Brain microvascular endothelial cell (primary cell): ENCODE data around the gene FOXR1.

Source experiments
- DNase-seq: peaks from one replicate; pipeline ENCODE4 v3.0.0-alpha.2; 2020
- H3K27ac ChIP-seq: fragments of 250-450 bp; sonication (Bioruptor Pico); 2 replicates; pipeline ENCODE4 v1.5.1; 2020; ENCODE audit warnings: mild to moderate bottlenecking, moderate library complexity
- H3K27me3 ChIP-seq: fragments of 250-450 bp; sonication (Bioruptor Pico); replicated peaks from 2 replicates; pipeline ENCODE4 v1.5.1; 2020; ENCODE audit warnings: mild to moderate bottlenecking
- H3K36me3 ChIP-seq: fragments of 250-450 bp; sonication (Bioruptor Pico); replicated peaks from 2 replicates; pipeline ENCODE4 v1.5.1; 2020; ENCODE audit warnings: mild to moderate bottlenecking
- H3K4me3 ChIP-seq: 2 replicates; pipeline ENCODE4 v1.5.1; 2011; ENCODE audit warnings: low read depth, mild to moderate bottlenecking, control low read depth, low read length, moderate library complexity
- in situ Hi-C: cut with HindIII; loops from 2 replicates; pipeline ENCODE4 v1.10.0; 2017; ENCODE audit warnings: low sequenced_read_pairs, low pct_ligation_motif_present
- TF ChIP-seq, protein P1 (sequence below): IDR thresholded peaks from 2 replicates; pipeline ENCODE4 v1.5.1; 2011; ENCODE audit warnings: low read depth, mild to moderate bottlenecking, moderate library complexity, low read length, control low read depth, inconsistent platforms; ENCODE audit errors: missing control alignments

Gene FOXR1

DNA sequence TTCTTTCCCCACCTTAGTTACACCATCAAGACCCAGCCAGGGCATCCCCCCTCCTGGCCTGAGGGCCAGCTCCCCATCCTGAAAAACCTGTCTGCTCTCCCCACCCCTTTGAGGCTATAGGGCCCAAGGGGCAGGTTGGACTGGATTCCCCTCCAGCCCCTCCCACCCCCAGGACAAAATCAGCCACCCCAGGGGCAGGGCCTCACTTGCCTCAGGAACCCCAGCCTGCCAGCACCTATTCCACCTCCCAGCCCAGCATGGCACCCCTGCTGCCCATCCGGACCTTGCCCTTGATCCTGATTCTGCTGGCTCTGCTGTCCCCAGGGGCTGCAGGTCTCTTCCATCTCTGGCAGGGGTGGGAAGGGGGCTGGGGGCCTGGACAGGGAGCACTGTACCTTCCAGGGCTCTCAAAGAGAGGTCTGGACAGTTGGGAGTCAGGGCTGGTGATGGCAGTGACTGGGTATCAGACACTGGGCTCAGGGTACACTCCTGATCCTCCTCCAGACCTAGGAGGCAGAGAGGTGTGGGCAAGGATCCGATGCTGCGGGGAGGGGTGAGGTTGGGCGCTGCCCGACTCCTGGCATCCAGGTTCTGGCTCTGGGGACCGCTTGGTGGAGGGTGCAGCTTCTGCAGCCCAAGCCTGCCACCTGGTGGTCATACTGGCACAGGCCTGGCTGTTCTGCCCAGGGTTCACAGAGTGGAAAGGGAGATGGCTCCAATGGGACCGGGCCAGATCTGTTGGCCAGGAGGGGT, 15.3 kb upstream of the FOXR1 start, which contains the start of gene UPK2:
UPK2 (plus strand) TSS at position 205 of the 753 bp plus-strand sequence; CDS start at position 258, 53 bp downstream.
- H3K27ac ChIP-seq = no peak within 1 kb of the TSS
- TF ChIP-seq, protein P1, sequence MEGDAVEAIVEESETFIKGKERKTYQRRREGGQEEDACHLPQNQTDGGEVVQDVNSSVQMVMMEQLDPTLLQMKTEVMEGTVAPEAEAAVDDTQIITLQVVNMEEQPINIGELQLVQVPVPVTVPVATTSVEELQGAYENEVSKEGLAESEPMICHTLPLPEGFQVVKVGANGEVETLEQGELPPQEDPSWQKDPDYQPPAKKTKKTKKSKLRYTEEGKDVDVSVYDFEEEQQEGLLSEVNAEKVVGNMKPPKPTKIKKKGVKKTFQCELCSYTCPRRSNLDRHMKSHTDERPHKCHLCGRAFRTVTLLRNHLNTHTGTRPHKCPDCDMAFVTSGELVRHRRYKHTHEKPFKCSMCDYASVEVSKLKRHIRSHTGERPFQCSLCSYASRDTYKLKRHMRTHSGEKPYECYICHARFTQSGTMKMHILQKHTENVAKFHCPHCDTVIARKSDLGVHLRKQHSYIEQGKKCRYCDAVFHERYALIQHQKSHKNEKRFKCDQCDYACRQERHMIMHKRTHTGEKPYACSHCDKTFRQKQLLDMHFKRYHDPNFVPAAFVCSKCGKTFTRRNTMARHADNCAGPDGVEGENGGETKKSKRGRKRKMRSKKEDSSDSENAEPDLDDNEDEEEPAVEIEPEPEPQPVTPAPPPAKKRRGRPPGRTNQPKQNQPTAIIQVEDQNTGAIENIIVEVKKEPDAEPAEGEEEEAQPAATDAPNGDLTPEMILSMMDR = peak; percentile 98
- peaks cover 5% of the 10 kb centered on the region for H3K27me3 ChIP-seq
- in situ Hi-C loops = no loop called here
- H3K4me3 ChIP-seq = no peak within 1 kb of the TSS
- DNase-seq = peak; percentile 69
- H3K36me3 ChIP-seq = no peaks in the 10 kb centered on the region

DNA sequence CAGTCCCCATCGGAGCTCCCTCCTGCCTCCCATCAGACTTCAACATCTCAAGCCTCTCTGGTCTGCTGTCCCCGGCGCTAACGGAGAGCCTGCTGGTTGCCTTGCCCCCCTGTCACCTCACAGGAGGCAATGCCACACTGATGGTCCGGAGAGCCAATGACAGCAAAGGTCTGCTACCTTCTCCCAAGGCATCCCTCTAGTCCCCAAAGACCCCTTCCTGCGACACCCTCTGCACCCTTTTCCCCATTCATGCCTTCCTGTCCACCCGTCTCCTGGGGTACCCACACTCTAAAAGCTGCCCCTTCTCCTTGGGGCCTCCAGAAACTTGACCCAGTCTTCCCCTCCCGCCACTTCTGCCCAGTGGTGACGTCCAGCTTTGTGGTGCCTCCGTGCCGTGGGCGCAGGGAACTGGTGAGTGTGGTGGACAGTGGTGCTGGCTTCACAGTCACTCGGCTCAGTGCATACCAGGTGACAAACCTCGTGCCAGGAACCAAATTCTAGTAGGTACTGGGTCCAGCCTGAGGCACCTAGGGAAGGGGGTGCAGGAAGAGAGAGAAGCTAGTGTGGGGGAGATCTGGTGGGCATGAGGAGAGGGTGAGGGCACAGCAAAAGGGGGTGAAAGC, 14.6 kb upstream of the FOXR1 start:
- no peak overlapping the region for H3K4me3 ChIP-seq
- no peaks in the 10 kb centered on the region for H3K36me3 ChIP-seq
- peaks cover 5% of the 10 kb centered on the region for H3K27me3 ChIP-seq
- TF ChIP-seq, protein P1 = no peak
- no peak for DNase-seq
- in situ Hi-C loops = no loop called here
- no peak overlapping the region for H3K27ac ChIP-seq

DNA sequence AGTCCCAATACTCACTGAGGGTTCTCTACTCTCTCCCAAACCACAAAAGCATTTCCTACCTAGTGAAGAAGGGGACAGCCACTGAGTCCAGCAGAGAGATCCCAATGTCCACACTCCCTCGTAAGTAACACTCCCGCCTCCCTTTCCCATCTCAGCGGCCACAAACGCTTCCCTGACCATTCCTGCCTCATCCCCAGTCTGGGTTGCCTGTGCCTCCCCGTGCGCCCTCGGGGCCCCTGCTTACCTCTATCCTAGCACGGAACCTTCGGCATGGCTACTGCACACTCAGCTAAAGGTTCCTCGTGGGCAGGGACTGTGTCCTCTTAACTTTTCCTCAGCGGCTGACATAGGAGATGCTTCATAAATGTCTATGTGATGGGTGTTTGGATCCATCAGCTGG, 14.0 kb upstream of the FOXR1 start:
- TF ChIP-seq, protein P1 = no peak
- DNase-seq = no peak
- H3K27ac ChIP-seq = no peak overlapping the region
- no peak overlapping the region for H3K4me3 ChIP-seq
- H3K36me3 ChIP-seq = no peaks in the 10 kb centered on the region
- in situ Hi-C loops = no loop called here
- peaks cover 5% of the 10 kb centered on the region for H3K27me3 ChIP-seq

DNA sequence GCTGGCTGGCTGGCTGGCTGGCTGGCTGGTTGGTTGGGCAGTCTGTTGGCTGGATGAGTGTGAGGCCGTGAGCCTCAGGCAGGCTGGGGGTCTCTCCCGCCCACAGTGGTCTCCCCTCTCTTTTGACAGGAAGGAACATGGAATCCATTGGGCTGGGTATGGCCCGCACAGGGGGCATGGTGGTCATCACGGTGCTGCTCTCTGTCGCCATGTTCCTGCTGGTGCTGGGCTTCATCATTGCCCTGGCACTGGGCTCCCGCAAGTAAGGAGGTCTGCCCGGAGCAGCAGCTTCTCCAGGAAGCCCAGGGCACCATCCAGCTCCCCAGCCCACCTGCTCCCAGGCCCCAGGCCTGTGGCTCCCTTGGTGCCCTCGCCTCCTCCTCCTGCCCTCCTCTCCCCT, 13.6 kb upstream of the FOXR1 start:
- TF ChIP-seq, protein P1 = no peak
- in situ Hi-C loops = no loop called here
- DNase-seq = no peak
- H3K27me3 ChIP-seq = peaks cover 5% of the 10 kb centered on the region
- H3K36me3 ChIP-seq = no peaks in the 10 kb centered on the region
- no peak overlapping the region for H3K4me3 ChIP-seq
- no peak overlapping the region for H3K27ac ChIP-seq

DNA sequence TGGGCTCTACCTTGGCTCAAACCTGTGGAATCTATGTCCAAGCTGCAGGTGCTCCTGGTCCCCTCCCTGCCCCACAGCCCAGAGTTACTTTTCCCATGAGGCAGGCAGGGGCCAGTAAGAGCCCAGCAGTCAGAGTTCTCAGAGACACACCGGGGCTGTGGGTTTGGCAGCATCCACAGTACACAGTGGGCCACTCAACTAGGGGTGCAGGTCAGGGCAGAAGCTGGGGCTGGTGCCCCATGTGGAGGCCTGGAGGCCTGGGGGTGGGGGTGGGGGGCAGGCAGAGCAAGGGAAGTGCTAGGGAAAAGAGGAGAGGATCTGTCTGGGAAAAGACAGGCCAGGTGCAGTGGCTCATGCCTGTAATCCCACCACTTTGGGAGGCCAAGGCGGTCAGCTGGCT, 13.0 kb upstream of the FOXR1 start:
- no peak overlapping the region for H3K4me3 ChIP-seq
- in situ Hi-C loops = no loop called here
- TF ChIP-seq, protein P1 = no peak

More for the DNA sequence above, 13.0 kb upstream of the FOXR1 start:
- H3K36me3 ChIP-seq = no peaks in the 10 kb centered on the region
- peaks cover 3% of the 10 kb centered on the region for H3K27me3 ChIP-seq
- DNase-seq = no peak
- no peak overlapping the region for H3K27ac ChIP-seq
